GM18870 (cell line): ENCODE results near the gene SH2D3A.
"Not testable (repeated sequence)": the region's sequence is repeated elsewhere in the genome, so short reads cannot be mapped to it uniquely, and the experiment has no call there.

Experiments
- ATAC-seq: cut with Tn5 transposase; IDR thresholded peaks from one replicate; pipeline ENCODE4 v1.9.1; 2021; ENCODE audit warnings: moderate library complexity; ENCODE audit not compliant: unreplicated experiment

The SH2D3A gene

GRCh38 chr19:6762253-6762797, 4.9 kb downstream of the SH2D3A start:
- not testable (repeated sequence) for ATAC-seq

GRCh38 chr19:6761053-6761676, 6.1 kb downstream of the SH2D3A start:
- no peak for ATAC-seq

GRCh38 chr19:6760606-6761005, 6.6 kb downstream of the SH2D3A start:
- ATAC-seq = no peak

- no peak for ATAC-seq
These were observed 12.4 kb downstream of the SH2D3A start for GRCh38 chr19:6754653-6755463.

- ATAC-seq = no peak
These were observed 13.1 kb downstream of the SH2D3A start for GRCh38 chr19:6754136-6754535.

- ATAC-seq = peak; percentile 49
These were observed 13.8 kb downstream of the SH2D3A start for GRCh38 chr19:6753178-6754031.

- no peak for ATAC-seq
These were observed 14.7 kb downstream of the SH2D3A start for GRCh38 chr19:6752256-6753177.

GRCh38 chr19:6751189-6751588, 16.0 kb downstream of the SH2D3A start:
- no peak for ATAC-seq

GRCh38 chr19:6750062-6750461, 17.2 kb downstream of the SH2D3A start:
- ATAC-seq = no peak

- not testable (repeated sequence) for ATAC-seq
These were observed 18.7 kb downstream of the SH2D3A start for GRCh38 chr19:6748543-6748942.

GRCh38 chr19:6745965-6746364, 21.3 kb downstream of the SH2D3A start:
- ATAC-seq = no peak

GRCh38 chr19:6744381-6745301, 22.6 kb downstream of the SH2D3A start:
- ATAC-seq = no peak

GRCh38 chr19:6743714-6744380, 23.4 kb downstream of the SH2D3A start:
- ATAC-seq = no peak

GRCh38 chr19:6743066-6743465, 24.2 kb downstream of the SH2D3A start:
- no peak for ATAC-seq

- no peak for ATAC-seq
These were observed 26.5 kb downstream of the SH2D3A start for GRCh38 chr19:6740589-6741343.

GRCh38 chr19:6739883-6740588, 27.2 kb downstream of the SH2D3A start:
- ATAC-seq = no peak

GRCh38 chr19:6739390-6739882, 27.8 kb downstream of the SH2D3A start, which contains the start of gene TRIP10:
Gene TRIP10 (plus strand): TSS chr19:6739680. CDS start chr19:6739762, 82 bp downstream.
- ATAC-seq = no peak
